Body of pancreas (tissue), 4 donors: ENCODE measurements around the gene GAK.

Experiments used
- CTCF ChIP-seq, 7 experiments: fragments of 450-650 bp in 4 of 7; fragments of 200-600 bp in 3 of 7; sonication (generic) in 3 of 7; IDR thresholded peaks; one replicate each; pipeline ENCODE4 v1.5.1; 2016 to 2019; ENCODE audit warnings: antibody characterized with exemption in 7 of 7
- POLR2A ChIP-seq, 3 donors: fragments of 450-650 bp; IDR thresholded peaks; one replicate each; pipeline ENCODE4 v1.6.1; 2016; ENCODE audit warnings: antibody characterized with exemption in 3 of 3, mild to moderate bottlenecking in 2 of 3

GRCh38 chr4:907103-907400 lies 25.1 kb downstream of the GAK start:
- no peak for TF ChIP-seq POLR2A (IDR thresholded peaks at IDR 0.05)
- TF ChIP-seq CTCF (IDR thresholded peaks at IDR 0.05), result no peak
